GM18907 (cell line): ENCODE measurements around the gene FJX1.
"Not testable (repeated sequence)": the region's sequence is repeated elsewhere in the genome, so short reads cannot be mapped to it uniquely, and the experiment has no call there.

ENCODE experiments used
- ATAC-seq: cut with Tn5 transposase; IDR thresholded peaks from one replicate; pipeline ENCODE4 v1.9.1; 2021; ENCODE audit warnings: mild to moderate bottlenecking, moderate library complexity; ENCODE audit not compliant: unreplicated experiment

The FJX1 gene

DNA sequence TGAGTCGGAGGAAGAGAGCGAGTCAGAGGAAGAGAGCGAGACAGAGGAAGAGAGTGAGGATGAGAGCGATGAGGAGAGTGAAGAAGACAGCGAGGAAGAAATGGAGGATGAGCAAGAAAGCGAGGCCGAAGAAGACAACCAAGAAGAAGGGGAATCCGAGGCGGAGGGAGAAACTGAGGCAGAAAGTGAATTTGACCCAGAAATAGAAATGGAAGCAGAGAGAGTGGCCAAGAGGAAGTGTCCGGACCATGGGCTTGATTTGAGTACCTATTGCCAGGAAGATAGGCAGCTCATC lies 45.1 kb downstream of the FJX1 start:
- no peak for ATAC-seq

DNA sequence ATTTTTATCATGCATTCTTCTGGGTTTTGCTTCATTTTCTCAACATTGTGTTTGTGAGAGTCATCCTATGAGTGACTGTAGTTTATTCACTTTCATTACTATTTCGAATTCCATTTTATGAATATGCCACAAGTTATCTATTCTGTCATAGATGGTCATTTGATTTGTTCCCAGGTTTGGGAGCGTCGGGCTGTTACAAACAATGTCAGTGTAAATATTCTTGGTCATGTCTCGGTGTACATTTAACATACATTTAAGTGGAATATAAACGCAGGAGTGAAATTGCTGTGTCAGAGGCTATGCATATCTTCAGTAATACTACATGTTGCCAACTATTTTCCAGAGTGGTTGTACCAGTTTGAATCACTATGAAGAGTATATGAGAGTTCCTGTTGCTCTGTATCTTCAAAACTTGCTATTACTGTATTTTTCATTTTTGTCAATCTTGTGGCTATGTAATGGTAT lies 46.7 kb downstream of the FJX1 start:
- no peak for ATAC-seq

DNA sequence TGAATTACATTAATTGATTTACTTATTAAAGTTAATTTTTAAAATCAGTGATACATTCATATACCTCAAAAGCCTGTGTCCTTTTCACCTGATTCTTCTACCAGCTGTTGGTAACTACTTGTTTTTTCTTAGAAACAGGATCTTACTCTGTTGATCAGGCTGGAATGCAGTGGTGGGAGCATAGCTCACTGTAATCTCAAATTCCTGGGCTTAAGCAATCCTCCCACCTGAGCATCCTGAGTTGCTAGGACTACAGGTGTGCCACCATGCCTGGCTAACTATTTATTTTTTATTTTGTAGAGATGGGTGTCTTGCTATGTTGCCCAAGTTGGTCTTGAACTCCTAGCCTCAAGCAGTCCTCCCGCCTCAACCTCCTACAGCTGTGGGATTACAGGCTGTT lies 49.0 kb downstream of the FJX1 start:
- no peak for ATAC-seq

DNA sequence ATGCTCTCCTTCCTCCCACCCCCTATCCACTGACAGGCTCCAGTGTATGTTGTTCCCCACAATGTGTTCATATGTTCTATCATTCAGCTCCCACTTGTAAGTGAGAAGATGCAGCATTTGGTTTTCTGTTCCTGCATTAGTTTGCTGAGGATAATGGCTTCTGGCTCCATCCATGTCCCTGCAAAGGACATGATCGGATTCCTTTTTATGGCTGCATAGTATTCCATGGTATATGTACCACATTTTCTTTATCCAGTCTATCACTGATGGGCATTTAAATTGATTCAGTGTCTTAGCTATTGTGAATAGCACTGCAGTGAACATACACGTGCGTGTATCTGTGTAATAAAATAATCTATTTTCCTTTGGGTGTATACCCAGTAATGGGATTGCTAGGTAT lies 50.1 kb downstream of the FJX1 start:
- not testable (repeated sequence) for ATAC-seq
